ENCODE measurements around the gene LRRC4C.

Gene LRRC4C

DNA sequence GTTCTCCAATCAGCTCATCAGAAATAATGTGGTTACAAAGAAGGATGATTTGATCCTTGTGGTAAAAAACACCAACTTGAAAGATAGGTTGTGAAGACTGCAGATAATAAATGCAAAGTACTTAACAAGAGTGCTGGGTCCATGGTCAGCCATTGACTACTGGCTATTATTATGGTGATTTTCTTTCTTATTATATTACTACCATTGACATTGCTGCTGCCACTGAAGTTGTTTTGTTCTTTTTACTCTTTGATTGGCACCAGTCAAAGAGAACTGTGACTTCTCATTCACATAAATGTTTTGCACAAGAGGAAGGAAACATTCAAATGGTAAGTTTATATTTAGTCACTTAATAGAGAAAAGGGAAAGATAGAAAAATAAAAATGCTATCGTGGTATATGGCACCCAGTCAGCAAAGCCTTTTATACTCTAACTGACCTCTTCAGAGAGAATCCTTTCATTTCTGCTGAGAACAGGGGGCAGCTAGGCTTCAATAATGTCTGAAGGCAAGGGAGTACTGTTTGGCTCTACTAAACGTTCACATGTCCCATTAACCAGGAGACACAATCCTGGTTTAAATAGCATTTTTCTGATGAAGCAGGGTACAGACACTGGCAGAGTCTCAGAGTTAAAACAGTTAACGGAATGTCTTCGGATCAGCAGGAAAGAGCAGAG, 64.8 kb downstream of the LRRC4C start:
- H3K27me3 ChIP-seq (ENCODE audit: control insufficient read depth, insufficient read depth, low read length) = no peaks in the 10 kb centered on the region
- H3K4me3 ChIP-seq (ENCODE audit: low read length) = no peak overlapping the region
- H3K9me3 ChIP-seq (ENCODE audit: control insufficient read depth, insufficient read depth, low read length) = no peaks in the 10 kb centered on the region
- DNase-seq (ENCODE audit: low read depth, low spot score) = no peak
- H3K36me3 ChIP-seq (ENCODE audit: control insufficient read depth, insufficient read depth, low read length) = no peaks in the 10 kb centered on the region
- H3K27ac ChIP-seq (ENCODE audit: low read length) = peak overlapping the region; percentile 92
- peaks cover 8% of the 10 kb centered on the region; the same call in 1 of the 2 replicates for H3K4me1 ChIP-seq (ENCODE audit: control insufficient read depth, insufficient read depth, low read length)
- no CpG with 5 or more reads among the region's 4 CpGs for WGBS (ENCODE audit: insufficient coverage, insufficient read length)

DNA sequence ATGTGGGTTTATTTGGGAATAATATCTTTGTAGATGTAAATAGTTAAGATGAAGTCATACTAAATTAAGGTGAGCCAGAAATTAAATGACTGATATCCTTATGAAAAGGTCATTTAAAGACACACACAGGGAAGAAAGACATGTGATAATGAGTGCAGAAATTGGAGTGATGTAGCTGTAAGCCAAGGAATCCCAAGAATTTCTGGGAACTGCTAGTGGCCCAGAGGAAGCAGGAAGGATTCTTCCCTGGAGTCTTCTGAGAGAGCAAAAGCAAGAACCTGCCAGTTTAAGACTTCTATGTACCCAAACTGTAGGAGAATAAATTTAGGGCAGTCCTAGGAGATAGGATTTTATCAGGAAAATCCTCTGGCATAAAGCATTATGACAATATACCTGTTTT, 66.9 kb downstream of the LRRC4C start:
- Histone ChIP-seq H3K4me1 (ENCODE audit: control insufficient read depth, insufficient read depth, low read length) (peaks cover 8% of the 10 kb centered on the region; the same call in 1 of the 2 replicates), H3K4me3 (ENCODE audit: low read length) (no peak overlapping the region), H3K9me3 (ENCODE audit: control insufficient read depth, insufficient read depth, low read length) (no peaks in the 10 kb centered on the region), H3K27me3 (ENCODE audit: control insufficient read depth, insufficient read depth, low read length) (no peaks in the 10 kb centered on the region), H3K27ac (ENCODE audit: low read length) (no peak overlapping the region), H3K36me3 (ENCODE audit: control insufficient read depth, insufficient read depth, low read length) (no peaks in the 10 kb centered on the region)
- peak; percentile 43 for DNase-seq (ENCODE audit: low read depth, low spot score)

- H3K27ac ChIP-seq (ENCODE audit: low read length) = no peak overlapping the region
- H3K4me1 ChIP-seq (ENCODE audit: control insufficient read depth, insufficient read depth, low read length) = peaks cover 3% of the 10 kb centered on the region; the same call in 1 of the 2 replicates
- DNase-seq (ENCODE audit: low read depth, low spot score) = no peak
- H3K9me3 ChIP-seq (ENCODE audit: control insufficient read depth, insufficient read depth, low read length) = no peaks in the 10 kb centered on the region
- no peaks in the 10 kb centered on the region for H3K27me3 ChIP-seq (ENCODE audit: control insufficient read depth, insufficient read depth, low read length)
- no peak overlapping the region for H3K4me3 ChIP-seq (ENCODE audit: low read length)
- WGBS (ENCODE audit: insufficient coverage, insufficient read length) = no CpG with 5 or more reads among the region's 3 CpGs
- no peaks in the 10 kb centered on the region for H3K36me3 ChIP-seq (ENCODE audit: control insufficient read depth, insufficient read depth, low read length)
Observed at GRCh38 chr11:41389623-41390130, 69.8 kb downstream of the LRRC4C start.

DNA sequence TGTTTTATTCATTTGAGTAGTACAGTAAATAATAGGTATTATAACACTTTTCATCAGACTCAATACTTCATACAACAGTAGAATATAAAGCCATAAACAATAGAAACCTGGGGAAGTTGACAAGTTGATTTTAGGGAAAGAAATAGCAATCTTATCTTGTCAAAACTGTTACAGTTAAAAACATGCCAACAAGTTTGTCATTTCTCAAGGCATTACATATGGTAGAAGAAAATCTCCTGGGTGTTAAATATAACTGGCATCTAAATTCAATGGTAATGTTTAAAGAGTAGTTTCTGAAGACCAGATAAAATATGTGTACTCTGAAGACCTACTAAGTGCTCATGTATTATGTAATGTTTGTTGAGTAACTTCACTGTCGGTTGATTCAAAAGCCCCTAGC, 75.1 kb downstream of the LRRC4C start:
- no peaks in the 10 kb centered on the region for H3K27me3 ChIP-seq (ENCODE audit: control insufficient read depth, insufficient read depth, low read length)
- no peak for DNase-seq (ENCODE audit: low read depth, low spot score)
- H3K9me3 ChIP-seq (ENCODE audit: control insufficient read depth, insufficient read depth, low read length) = no peaks in the 10 kb centered on the region
- peaks cover 2% of the 10 kb centered on the region; the same call in 1 of the 2 replicates for H3K4me1 ChIP-seq (ENCODE audit: control insufficient read depth, insufficient read depth, low read length)
- no CpG with 5 or more reads among the region's 1 CpG for WGBS (ENCODE audit: insufficient coverage, insufficient read length)
- H3K27ac ChIP-seq (ENCODE audit: low read length) = no peak overlapping the region
- no peak overlapping the region for H3K4me3 ChIP-seq (ENCODE audit: low read length)
- no peaks in the 10 kb centered on the region for H3K36me3 ChIP-seq (ENCODE audit: control insufficient read depth, insufficient read depth, low read length)

GRCh38 chr11:41383768-41384167, 75.7 kb downstream of the LRRC4C start:
- no peaks in the 10 kb centered on the region for H3K27me3 ChIP-seq (ENCODE audit: control insufficient read depth, insufficient read depth, low read length)
- H3K4me3 ChIP-seq (ENCODE audit: low read length) = no peak overlapping the region
- no peaks in the 10 kb centered on the region for H3K9me3 ChIP-seq (ENCODE audit: control insufficient read depth, insufficient read depth, low read length)
- DNase-seq (ENCODE audit: low read depth, low spot score) = no peak
- H3K27ac ChIP-seq (ENCODE audit: low read length) = no peak overlapping the region
- no CpG with 5 or more reads among the region's 3 CpGs for WGBS (ENCODE audit: insufficient coverage, insufficient read length)
- H3K4me1 ChIP-seq (ENCODE audit: control insufficient read depth, insufficient read depth, low read length) = peaks cover 2% of the 10 kb centered on the region; the same call in 1 of the 2 replicates
- H3K36me3 ChIP-seq (ENCODE audit: control insufficient read depth, insufficient read depth, low read length) = no peaks in the 10 kb centered on the region

DNA sequence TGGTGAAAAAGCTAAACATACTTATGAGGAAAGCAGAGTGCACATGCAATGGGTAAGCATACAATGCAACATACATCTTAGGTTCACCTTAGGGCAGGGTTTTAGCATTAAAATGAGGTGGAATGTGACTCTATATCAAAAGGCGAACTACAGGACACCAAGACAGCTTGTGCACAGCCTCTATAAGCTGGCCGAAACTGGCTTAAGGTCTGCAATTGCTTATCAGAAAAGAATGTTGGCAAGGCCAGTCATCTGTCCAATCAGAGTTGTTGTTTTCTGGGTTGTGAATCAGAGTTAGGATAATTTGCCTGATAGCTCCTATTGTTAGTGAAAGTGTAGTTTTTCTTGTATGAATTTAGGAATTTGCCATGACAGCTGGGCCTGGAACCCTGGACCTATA, 76.5 kb downstream of the LRRC4C start:
- H3K4me3 ChIP-seq (ENCODE audit: low read length) = no peak overlapping the region
- no peaks in the 10 kb centered on the region for H3K27me3 ChIP-seq (ENCODE audit: control insufficient read depth, insufficient read depth, low read length)
- H3K9me3 ChIP-seq (ENCODE audit: control insufficient read depth, insufficient read depth, low read length) = no peaks in the 10 kb centered on the region
- no peaks in the 10 kb centered on the region for H3K36me3 ChIP-seq (ENCODE audit: control insufficient read depth, insufficient read depth, low read length)
- H3K4me1 ChIP-seq (ENCODE audit: control insufficient read depth, insufficient read depth, low read length) = peaks cover 2% of the 10 kb centered on the region; the same call in 1 of the 2 replicates
- H3K27ac ChIP-seq (ENCODE audit: low read length) = no peak overlapping the region
- no CpG with 5 or more reads among the region's 2 CpGs for WGBS (ENCODE audit: insufficient coverage, insufficient read length)
- DNase-seq (ENCODE audit: low read depth, low spot score) = no peak

- Histone ChIP-seq H3K4me3 (ENCODE audit: low read length) (no peak overlapping the region), H3K27ac (ENCODE audit: low read length) (no peak overlapping the region), H3K36me3 (ENCODE audit: control insufficient read depth, insufficient read depth, low read length) (no peaks in the 10 kb centered on the region), H3K9me3 (ENCODE audit: control insufficient read depth, insufficient read depth, low read length) (no peaks in the 10 kb centered on the region), H3K27me3 (ENCODE audit: control insufficient read depth, insufficient read depth, low read length) (no peaks in the 10 kb centered on the region), H3K4me1 (ENCODE audit: control insufficient read depth, insufficient read depth, low read length) (peaks cover 2% of the 10 kb centered on the region; the same call in 1 of the 2 replicates)
- DNase-seq (ENCODE audit: low read depth, low spot score) = no peak
Observed at GRCh38 chr11:41379084-41379483, 80.4 kb downstream of the LRRC4C start.

- H3K27me3 ChIP-seq (ENCODE audit: control insufficient read depth, insufficient read depth, low read length) = no peaks in the 10 kb centered on the region
- H3K9me3 ChIP-seq (ENCODE audit: control insufficient read depth, insufficient read depth, low read length) = no peaks in the 10 kb centered on the region
- no peak overlapping the region for H3K4me3 ChIP-seq (ENCODE audit: low read length)
- H3K4me1 ChIP-seq (ENCODE audit: control insufficient read depth, insufficient read depth, low read length) = peaks cover under 1% of the 10 kb centered on the region; the same call in 1 of the 2 replicates
- no peak for DNase-seq (ENCODE audit: low read depth, low spot score)
- H3K36me3 ChIP-seq (ENCODE audit: control insufficient read depth, insufficient read depth, low read length) = no peaks in the 10 kb centered on the region
- no CpG with 5 or more reads among the region's 7 CpGs for WGBS (ENCODE audit: insufficient coverage, insufficient read length)
- no peak overlapping the region for H3K27ac ChIP-seq (ENCODE audit: low read length)
Observed at GRCh38 chr11:41377709-41378394, 81.6 kb downstream of the LRRC4C start.

DNA sequence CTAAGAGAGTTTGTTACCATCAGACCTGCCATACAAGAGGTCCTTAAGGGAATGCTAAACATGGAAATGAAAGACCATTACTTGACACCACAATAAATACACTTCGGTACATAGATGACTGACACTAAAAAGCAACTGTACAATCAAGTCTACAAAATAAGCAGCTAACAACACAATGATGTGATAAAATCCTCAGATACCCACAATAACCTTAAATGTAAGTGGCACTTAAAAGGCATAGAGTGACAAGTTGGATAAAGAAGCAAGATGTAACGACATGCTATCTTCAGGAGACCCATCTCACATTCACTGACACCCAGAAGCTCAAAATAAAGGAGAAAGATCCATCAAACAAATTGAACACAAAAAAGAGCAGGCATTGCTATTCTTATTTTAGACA, 107.6 kb downstream of the LRRC4C start:
- H3K9me3 ChIP-seq (ENCODE audit: control insufficient read depth, insufficient read depth, low read length) = no peaks in the 10 kb centered on the region
- H3K4me1 ChIP-seq (ENCODE audit: control insufficient read depth, insufficient read depth, low read length) = no peaks in the 10 kb centered on the region
- no peaks in the 10 kb centered on the region for H3K36me3 ChIP-seq (ENCODE audit: control insufficient read depth, insufficient read depth, low read length)
- no peak overlapping the region for H3K4me3 ChIP-seq (ENCODE audit: low read length)
- no CpG with 5 or more reads among the region's 2 CpGs for whole genome bisulfite sequencing (ENCODE audit: insufficient coverage, insufficient read length)
- H3K27me3 ChIP-seq (ENCODE audit: control insufficient read depth, insufficient read depth, low read length) = no peaks in the 10 kb centered on the region
- DNase-seq (ENCODE audit: low read depth, low spot score) = no peak
- H3K27ac ChIP-seq (ENCODE audit: low read length) = no peak overlapping the region

DNA sequence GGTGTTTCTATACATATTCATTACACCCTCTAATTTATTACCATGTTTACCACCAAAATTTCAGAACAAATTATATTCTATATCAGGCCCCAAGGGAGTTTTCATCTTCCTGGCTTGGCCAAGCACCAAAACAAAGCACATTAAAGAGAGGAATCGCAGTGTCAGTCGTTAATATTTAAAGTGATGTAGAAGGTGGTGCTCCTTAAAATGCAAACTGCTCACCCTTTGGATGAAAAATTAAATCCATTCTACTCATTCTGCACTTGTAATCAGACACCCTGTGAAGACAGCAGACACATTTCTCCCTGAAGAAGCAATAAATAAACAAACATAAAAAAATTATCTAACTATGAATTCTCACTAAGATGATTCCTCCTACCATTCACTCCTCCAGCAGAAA, 113.4 kb downstream of the LRRC4C start:
- Histone ChIP-seq H3K27ac (ENCODE audit: low read length) (no peak overlapping the region), H3K9me3 (ENCODE audit: control insufficient read depth, insufficient read depth, low read length) (no peaks in the 10 kb centered on the region), H3K36me3 (ENCODE audit: control insufficient read depth, insufficient read depth, low read length) (no peaks in the 10 kb centered on the region), H3K4me1 (ENCODE audit: control insufficient read depth, insufficient read depth, low read length) (no peaks in the 10 kb centered on the region), H3K27me3 (ENCODE audit: control insufficient read depth, insufficient read depth, low read length) (no peaks in the 10 kb centered on the region), H3K4me3 (ENCODE audit: low read length) (no peak overlapping the region)
- no peak for DNase-seq (ENCODE audit: low read depth, low spot score)
- no CpG with 5 or more reads among the region's 2 CpGs for WGBS (ENCODE audit: insufficient coverage, insufficient read length)

Measured in iPS DF 6.9 (cell line).